ENCODE results near the gene PGP.
"Not testable (repeated sequence)": the region's sequence is repeated elsewhere in the genome, so short reads cannot be mapped to it uniquely, and the experiment has no call there.

The PGP gene

GRCh38 chr16:2214719-2214968 lies at the start of gene PGP:
Gene PGP (minus strand): TSS chr16:2214840. CDS start chr16:2214777, 63 bp downstream.
- DNase-seq: no peak

- DNase-seq: not testable (repeated sequence)
These were observed 48.4 kb upstream of the PGP start for GRCh38 chr16:2263026-2263425.

GRCh38 chr16:2260250-2260649 lies 45.6 kb upstream of the PGP start:
- DNase-seq: no peak

DNA sequence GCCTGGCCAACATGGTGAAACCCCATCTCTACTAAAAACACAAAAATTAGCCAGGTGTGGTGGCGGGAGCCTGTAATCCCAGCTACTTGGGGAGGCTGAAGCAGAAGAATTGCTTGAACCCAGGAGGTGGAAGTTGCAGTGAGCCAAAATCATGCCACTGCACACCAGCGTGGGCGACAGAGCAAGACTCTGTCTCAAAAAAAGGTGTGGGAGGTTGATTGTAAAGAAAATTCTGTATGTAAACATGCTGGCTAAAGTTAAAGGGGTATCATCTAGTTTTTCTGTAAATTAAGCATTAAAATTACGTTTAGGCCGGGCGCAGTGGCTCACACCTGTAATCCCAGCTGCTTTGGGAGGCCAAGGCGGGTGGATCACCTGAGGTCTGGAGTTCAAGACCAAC lies 43.9 kb upstream of the PGP start:
- not testable (repeated sequence) for DNase-seq

DNA sequence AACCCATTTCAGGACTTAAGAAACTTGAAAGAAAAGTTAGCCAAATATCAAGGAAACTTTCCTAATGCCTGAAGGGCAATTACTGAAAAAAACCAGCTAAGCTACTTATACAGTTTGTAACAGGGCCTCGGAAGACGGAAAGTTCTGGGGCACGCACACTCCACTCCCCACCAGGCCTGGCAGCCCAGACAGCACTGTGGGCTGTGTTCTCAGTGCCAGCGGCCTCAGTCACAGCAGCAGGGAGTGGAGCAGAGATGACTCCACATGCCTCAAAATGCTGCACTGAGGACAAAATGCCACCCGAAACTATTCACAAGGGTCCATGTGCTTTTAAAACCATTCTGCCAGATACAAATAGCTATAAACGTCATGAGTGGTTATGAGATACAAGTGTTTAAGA lies 43.1 kb upstream of the PGP start:
- no peak for DNase-seq

DNA sequence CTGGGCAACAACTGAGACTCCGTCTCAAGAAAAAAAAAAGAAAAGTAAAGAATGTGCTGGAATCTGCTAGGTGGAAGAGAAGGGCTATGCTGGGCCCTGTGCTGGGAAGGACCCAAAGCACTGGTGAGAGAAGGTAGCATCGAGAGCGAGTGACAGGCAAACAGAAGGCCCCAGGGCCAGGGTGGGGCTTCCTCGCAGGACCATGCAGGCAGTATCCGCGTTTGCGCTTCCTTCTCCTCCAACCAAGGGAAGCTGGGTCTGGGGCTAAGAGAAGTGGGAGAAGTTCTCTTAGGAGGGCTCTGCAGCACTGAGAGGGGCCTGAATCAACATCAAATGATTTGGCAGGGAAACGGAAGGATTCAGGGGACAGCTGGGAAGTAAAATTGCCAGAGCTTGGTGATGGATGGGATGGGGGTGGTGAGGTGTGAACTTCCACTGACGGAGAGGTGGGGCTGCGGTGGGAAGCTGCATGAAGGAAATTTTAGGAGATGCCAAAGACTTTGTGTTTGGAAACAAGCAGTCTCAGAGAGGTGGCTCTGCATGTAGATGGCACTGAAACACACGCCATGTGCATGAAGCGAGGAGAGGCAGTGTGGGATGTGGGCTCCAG lies 42.0 kb upstream of the PGP start:
- no peak for DNase-seq

GRCh38 chr16:2253293-2253692 lies 38.7 kb upstream of the PGP start:
- DNase-seq: no peak

GRCh38 chr16:2252806-2253148 lies 38.1 kb upstream of the PGP start:
- DNase-seq: peak; percentile 34

DNA sequence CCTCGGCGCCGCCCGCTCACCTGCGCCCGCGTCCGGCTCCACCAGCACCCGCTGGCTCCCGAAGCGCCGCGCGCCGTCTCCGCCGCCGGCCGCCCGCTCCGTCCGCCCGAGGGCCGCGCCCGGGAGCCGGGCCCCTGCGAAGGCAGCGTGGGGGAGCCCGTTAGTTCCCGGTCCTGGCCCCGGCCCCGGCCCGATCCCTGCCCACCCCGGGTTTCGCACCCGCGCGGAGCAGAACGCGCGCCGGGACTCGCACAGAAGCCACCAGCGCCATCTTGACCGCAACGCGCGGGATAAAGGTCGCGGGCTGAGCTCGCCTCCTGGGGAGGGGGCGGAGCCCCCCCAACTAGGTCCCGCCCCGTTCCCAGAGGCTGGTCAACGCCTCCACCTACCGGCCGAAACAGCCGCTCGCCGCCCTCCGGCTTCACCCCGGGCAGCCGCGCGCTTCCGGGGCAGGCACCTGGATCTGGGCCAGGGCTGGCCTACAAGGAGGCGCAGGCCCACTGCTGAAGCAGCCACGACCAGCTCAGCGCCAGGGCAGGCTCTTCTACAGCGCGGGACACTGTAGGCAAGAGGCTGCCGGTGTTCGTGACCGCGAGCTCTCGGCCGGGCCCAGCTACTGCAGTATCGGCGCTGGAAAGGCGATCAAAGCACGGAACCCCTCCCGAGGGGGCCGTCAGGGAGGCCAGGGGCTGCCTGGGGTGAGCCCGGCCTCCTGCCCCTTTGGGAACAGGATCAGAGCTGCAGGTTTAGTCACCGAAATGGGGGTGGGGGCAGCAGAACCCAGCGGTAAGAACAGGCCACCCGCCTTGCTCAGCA lies 36.9 kb upstream of the PGP start, which contains the start of gene ECI1:
ECI1 (minus strand) TSS at position 292 of the 816 bp plus-strand sequence; CDS start at position 271, 21 bp downstream.
- peak; percentile 97 for DNase-seq

DNA sequence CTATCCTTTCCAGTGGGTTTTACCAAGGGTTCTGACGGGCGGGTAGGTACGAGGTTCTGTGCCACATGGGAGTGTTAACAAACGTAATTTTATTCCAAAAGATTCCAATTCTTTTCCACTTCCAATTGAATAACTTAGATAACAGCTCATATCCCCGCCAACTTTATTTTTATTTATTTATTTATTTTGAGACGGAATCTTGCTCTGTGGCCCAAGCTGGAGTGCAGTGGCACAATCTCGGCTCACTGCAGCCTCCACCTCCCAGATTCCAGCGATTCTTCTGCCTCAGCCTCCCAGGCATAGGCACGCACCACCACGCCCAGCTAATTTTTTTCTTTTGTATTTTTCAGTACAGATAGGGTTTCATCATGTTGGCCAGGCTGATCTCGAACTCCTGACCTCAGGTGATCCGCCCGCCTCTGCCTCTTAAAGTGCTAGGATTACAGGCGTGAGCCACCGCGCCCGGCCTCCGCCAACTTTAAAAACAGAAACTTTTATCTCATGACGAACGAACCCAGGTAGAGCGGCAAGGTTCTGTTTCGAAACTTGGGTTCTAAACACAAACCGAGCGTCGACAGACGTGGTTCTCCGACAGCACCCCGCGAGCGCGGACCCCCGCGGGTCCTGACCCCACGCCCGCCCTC lies 36.1 kb upstream of the PGP start:
- DNase-seq: peak; percentile 72

- DNase-seq: no peak
These were observed 31.8 kb upstream of the PGP start for GRCh38 chr16:2246301-2246885.

DNA sequence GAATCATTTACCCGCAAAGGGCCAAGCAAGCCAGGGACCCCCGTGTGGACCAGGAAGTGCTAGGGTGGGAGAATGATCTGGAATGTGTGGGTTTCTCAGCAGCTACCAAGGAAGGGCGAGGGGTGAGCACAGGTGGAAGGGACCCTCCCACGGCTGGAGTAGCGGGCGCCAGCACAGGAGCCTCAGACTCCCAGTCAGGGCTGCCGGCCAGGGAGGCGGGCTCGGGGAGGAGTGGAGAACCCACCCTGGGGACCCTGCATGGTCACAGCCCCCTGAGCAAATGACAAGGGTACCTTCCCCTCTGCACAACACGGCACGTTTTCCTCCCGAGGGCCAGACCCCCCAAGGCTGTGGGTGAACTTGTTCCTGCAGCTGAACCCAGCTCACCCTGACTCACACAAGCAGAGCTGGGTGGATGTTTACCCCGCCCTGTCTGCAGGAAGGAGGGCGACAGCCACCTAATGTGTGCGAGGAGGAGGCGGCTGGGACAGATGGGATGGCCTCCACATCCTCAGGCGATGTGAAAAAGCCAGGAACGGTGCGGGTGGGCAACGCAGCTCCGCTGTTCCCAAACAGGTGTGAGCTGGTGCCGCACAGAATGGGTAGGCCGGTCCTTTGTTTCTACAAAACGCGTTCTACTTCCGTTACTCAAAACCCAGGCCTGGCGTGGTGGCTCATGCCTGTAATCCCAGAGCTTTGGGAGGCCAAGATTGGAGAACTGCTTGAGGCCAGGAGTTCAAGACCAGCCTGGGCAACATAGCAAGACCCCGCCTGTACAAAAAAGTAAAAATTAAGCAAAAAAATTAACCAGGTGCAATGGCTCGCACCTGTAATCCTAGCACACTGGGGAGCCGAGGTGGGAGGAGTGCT lies 30.5 kb upstream of the PGP start:
- DNase-seq: no peak

DNA sequence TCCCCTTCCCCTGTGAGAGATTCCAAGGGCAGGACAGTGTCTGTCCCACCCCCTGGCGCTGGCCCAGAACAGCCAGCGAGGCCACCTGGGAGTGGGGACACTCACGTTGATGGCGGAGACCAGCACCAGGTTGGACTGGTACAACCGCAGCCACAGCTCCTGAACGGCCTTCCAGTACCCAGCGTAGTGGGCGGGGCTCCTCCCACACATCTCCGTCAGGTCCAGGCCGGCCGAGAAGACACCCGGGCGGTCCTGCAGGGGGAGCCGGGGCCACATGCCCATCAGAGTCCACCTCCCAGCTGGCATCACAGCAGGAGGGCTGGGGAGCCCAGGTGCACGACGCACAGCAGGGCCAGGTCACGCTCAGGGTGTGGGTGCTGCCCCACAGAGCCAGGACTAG lies 29.7 kb upstream of the PGP start:
- peak; percentile 19 for DNase-seq

GRCh38 chr16:2243781-2244180 lies 29.1 kb upstream of the PGP start:
- DNase-seq: no peak

DNA sequence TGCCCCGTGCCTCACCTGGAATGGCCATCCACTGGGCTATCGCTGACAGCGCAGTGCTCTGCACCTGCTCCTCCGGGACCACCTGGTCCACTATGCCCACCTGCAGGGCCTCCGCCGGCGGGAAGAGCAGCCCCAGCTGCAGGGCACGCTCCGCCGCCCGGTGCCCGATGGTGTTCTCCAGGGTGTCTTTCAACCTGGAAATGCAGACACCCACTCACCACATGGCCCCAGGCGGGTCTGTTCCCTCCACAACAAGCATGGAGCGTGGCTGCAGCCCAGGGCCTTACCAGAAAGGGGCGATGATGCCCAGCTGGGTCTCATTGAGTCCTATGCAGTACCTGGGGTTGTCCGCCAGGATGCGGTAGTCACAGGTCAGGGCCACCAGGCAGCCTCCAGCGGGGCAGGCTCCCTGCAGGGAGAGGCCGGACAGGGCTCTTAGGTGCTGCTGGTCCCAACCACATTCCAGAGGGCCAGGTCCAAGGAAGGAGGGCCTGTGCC lies 28.4 kb upstream of the PGP start:
- DNase-seq: peak; percentile 33

GRCh38 chr16:2242598-2242997 lies 28.0 kb upstream of the PGP start:
- DNase-seq: no peak

DNA sequence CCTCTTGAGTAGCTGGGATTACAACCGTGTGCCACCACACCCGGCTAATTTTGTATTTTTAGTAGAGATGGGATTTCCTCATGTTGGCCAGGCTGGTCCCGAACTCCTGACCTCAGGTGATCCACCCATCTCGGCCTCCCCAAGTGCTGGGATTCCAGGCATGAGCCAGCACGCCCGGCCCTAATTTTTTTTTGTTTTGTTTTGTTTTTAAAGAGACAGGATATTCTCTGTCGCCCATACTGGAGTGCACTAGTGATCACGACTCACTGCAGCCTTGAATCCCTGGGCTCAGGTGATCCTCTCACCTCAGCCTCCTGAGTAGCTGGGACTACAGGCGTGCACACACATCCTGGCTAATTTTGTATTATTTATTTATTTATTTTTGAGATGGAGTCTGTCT lies 25.7 kb upstream of the PGP start:
- DNase-seq: not testable (repeated sequence)

GRCh38 chr16:2238838-2239675 lies 24.4 kb upstream of the PGP start:
- DNase-seq: peak; percentile 82

GRCh38 chr16:2238150-2238837 lies 23.7 kb upstream of the PGP start:
- peak; percentile 20 for DNase-seq

DNA sequence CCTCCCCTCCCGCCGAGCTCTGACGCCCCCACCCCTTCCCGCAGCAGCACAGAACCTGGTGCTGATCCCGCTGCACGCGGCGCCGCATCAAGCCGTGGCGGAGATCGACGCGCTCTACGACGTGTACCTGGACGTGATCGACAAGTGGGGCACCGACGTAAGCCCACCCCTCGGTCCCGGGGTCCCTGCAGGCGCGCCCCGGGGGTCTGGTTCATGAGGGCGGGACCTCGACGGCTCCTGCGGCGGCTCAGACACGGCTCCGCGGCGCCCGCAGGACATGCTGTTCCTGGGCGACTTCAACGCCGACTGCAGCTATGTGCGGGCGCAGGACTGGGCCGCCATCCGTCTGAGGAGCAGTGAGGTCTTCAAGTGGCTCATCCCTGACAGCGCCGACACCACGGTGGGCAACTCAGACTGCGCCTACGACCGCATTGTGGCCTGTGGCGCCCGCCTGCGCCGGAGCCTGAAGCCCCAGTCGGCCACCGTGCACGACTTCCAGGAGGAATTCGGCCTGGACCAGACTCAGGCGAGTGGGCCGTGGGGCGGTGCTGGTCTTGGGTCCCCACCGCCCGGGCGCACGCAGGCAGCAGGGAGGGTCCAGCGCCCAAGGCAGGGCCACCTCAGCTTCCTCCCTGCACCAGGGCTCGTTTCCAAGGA lies 23.0 kb upstream of the PGP start:
- DNase-seq: no peak

DNA sequence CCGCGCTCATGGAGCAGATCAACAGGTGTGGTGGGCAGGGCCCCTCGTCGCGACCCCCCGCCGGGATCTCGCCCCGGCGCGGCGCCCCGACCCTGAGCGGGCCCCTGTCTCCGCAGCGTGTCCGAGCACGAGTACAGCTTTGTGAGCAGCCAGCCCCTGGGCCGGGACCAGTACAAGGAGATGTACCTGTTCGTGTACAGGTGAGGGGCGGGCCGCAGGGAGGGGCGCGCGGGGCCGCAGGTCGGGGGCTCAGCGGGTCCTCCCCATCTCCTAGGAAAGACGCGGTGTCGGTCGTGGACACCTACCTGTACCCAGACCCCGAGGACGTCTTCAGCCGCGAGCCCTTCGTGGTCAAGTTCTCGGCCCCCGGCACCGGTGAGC lies 22.5 kb upstream of the PGP start:
- no peak for DNase-seq

All from DMS53 (cell line).